ENCODE data around the gene RNU6-7.

GRCh38 chr14:32167907-32168306 is 33.9 kb upstream of the RNU6-7 start:
- no peak for TF ChIP-seq CTCF (conservative IDR thresholded peaks at IDR 0.05)
- no peak for TF ChIP-seq EZH2 (IDR thresholded peaks at IDR 0.05; ENCODE audit: low read depth)

Data from PC-9 (cell line).